ENCODE measurements around the gene MID1. TPM values are rescaled to one million over a fixed set of nuclear protein-coding genes. Genes with fewer than 3 reads are reported as not detected.

Gene MID1
- total RNA-seq, 2 experiments from 2014 or later = 0.19 TPM; not detected in 1

DNA sequence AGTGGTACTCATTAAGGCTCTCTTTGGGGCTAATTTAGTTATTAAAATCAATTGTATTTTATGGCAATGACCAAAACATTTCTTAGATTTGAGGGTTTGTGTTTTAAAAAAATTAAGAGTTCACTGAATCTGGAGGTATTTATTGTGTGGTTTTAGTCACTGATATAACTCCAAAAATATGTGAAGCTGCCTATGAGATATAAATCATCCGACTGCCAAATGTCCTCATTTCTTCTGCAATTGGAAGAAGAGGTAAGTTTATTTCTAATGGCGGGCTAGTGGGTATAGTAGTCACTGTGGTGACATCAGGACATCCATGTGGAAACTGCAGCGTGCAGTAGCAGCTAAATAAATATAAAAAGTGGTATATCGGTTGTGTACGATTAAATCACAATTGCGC is 205.5 kb downstream of the MID1 start:
- H3K27ac Mint-ChIP-seq = no peak overlapping the region
- H3K9me3 Mint-ChIP-seq = no peaks in the 10 kb centered on the region
- Histone ChIP-seq H3K4me3 (ENCODE audit: low read length) (no peak overlapping the region), H3K27ac (ENCODE audit: low read depth in 1 of 2, low read length in 2 of 2) (no peak overlapping the region), H3K9me3 (ENCODE audit: control insufficient read depth in 1 of 2, insufficient read depth in 1 of 2, low read length in 2 of 2) (no peaks in the 10 kb centered on the region), H3K36me3 (ENCODE audit: insufficient read depth, low read length) (no peaks in the 10 kb centered on the region), H3K4me1 (ENCODE audit: insufficient read depth, low read length) (no peaks in the 10 kb centered on the region), H3K27me3 (ENCODE audit: control insufficient read depth in 1 of 2, insufficient read depth in 2 of 2, low read length in 2 of 2) (no peaks in the 10 kb centered on the region)
- no peaks in the 10 kb centered on the region for H3K27me3 Mint-ChIP-seq
- DNase-seq (no peak), ATAC-seq (ENCODE audit: poor library complexity) (no peak)
- intact Hi-C loops (cut with DNase I, micrococcal nuclease) = no loop called here
- no peak overlapping the region for H3K4me3 Mint-ChIP-seq
- TF ChIP-seq, protein P1, sequence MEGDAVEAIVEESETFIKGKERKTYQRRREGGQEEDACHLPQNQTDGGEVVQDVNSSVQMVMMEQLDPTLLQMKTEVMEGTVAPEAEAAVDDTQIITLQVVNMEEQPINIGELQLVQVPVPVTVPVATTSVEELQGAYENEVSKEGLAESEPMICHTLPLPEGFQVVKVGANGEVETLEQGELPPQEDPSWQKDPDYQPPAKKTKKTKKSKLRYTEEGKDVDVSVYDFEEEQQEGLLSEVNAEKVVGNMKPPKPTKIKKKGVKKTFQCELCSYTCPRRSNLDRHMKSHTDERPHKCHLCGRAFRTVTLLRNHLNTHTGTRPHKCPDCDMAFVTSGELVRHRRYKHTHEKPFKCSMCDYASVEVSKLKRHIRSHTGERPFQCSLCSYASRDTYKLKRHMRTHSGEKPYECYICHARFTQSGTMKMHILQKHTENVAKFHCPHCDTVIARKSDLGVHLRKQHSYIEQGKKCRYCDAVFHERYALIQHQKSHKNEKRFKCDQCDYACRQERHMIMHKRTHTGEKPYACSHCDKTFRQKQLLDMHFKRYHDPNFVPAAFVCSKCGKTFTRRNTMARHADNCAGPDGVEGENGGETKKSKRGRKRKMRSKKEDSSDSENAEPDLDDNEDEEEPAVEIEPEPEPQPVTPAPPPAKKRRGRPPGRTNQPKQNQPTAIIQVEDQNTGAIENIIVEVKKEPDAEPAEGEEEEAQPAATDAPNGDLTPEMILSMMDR (IDR thresholded peaks at IDR 0.05) = no peak
- H3K36me3 Mint-ChIP-seq (ENCODE audit: low read depth) = no peaks in the 10 kb centered on the region
- ChIA-PET POLR2A (no interaction called here), CTCF (no interaction called here)
- H3K4me1 Mint-ChIP-seq (ENCODE audit: low read depth) = no peaks in the 10 kb centered on the region

GRCh38 chrX:10414156-10414824 is 206.1 kb downstream of the MID1 start:
- no peak for ATAC-seq (ENCODE audit: poor library complexity)
- Mint-ChIP-seq H3K36me3 (ENCODE audit: low read depth) (no peaks in the 10 kb centered on the region), H3K27me3 (no peaks in the 10 kb centered on the region), H3K9me3 (no peaks in the 10 kb centered on the region), H3K4me1 (ENCODE audit: low read depth) (no peaks in the 10 kb centered on the region), H3K27ac (no peak overlapping the region), H3K4me3 (no peak overlapping the region)
- CTCF ChIA-PET = no interaction called here
- no peak for DNase-seq
- Histone ChIP-seq H3K27ac (ENCODE audit: low read depth in 1 of 2, low read length in 2 of 2) (no peak overlapping the region), H3K27me3 (ENCODE audit: control insufficient read depth in 1 of 2, insufficient read depth in 2 of 2, low read length in 2 of 2) (no peaks in the 10 kb centered on the region), H3K9me3 (ENCODE audit: control insufficient read depth in 1 of 2, insufficient read depth in 1 of 2, low read length in 2 of 2) (no peaks in the 10 kb centered on the region), H3K4me3 (ENCODE audit: low read length) (no peak overlapping the region), H3K36me3 (ENCODE audit: insufficient read depth, low read length) (no peaks in the 10 kb centered on the region), H3K4me1 (ENCODE audit: insufficient read depth, low read length) (no peaks in the 10 kb centered on the region)
- intact Hi-C loops (cut with DNase I, micrococcal nuclease) = no loop called here
- TF ChIP-seq, protein P1 (IDR thresholded peaks at IDR 0.05) = no peak
- POLR2A ChIA-PET = no interaction called here

- ATAC-seq (ENCODE audit: poor library complexity) = no peak
- Histone ChIP-seq H3K27ac (ENCODE audit: low read depth in 1 of 2, low read length in 2 of 2) (no peak overlapping the region), H3K27me3 (ENCODE audit: control insufficient read depth in 1 of 2, insufficient read depth in 2 of 2, low read length in 2 of 2) (no peaks in the 10 kb centered on the region), H3K9me3 (ENCODE audit: control insufficient read depth in 1 of 2, insufficient read depth in 1 of 2, low read length in 2 of 2) (no peaks in the 10 kb centered on the region), H3K36me3 (ENCODE audit: insufficient read depth, low read length) (no peaks in the 10 kb centered on the region), H3K4me3 (ENCODE audit: low read length) (no peak overlapping the region), H3K4me1 (ENCODE audit: insufficient read depth, low read length) (no peaks in the 10 kb centered on the region)
- TF ChIP-seq, protein P1 (IDR thresholded peaks at IDR 0.05) = no peak
- no peak for DNase-seq
- no peaks in the 10 kb centered on the region for H3K9me3 Mint-ChIP-seq
- intact Hi-C loops (cut with DNase I, micrococcal nuclease) = no loop called here
- H3K27ac Mint-ChIP-seq = no peak overlapping the region
- H3K4me3 Mint-ChIP-seq = no peak overlapping the region
- CTCF ChIA-PET = no interaction called here
- no peaks in the 10 kb centered on the region for H3K36me3 Mint-ChIP-seq (ENCODE audit: low read depth)
- no peaks in the 10 kb centered on the region for H3K4me1 Mint-ChIP-seq (ENCODE audit: low read depth)
- POLR2A ChIA-PET = no interaction called here
- H3K27me3 Mint-ChIP-seq = no peaks in the 10 kb centered on the region
These were observed 215.9 kb downstream of the MID1 start for GRCh38 chrX:10404436-10404835.

Data from CD4-positive, alpha-beta T cell (primary cell).